Measurements from ENCODE around the gene CNPY4. TPM values are rescaled to one million over a fixed set of nuclear protein-coding genes. Genes with fewer than 3 reads are reported as not detected.
A peak's percentile ranks its signal among the peaks of the same experiment; 100 is the strongest.

Gene CNPY4
- total RNA-seq, 2 experiments from 2014 or later = 20.9 to 26.7 TPM

DNA sequence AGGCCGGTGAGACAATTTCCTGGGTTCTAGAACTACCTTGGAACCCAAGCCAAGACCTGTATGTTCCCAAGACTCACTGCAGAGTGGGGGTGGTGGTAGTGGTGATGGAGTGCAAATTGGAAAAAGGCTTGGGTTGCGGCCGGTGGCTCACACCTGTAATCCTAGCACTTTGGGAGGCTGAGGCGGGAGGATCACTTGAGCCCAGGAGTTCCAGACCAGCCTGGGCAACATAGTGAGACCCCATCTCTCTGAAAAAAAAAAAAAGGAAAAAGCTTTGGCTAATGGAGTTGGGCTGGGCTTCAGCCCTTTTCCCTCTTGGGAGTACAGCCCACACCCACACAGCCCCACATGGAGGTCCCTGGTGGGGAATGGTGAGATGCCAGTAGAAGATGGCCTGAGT, 13.9 kb upstream of the CNPY4 start:
- Histone ChIP-seq H3K4me3 (ENCODE audit: low read depth, low read length, poor library complexity, severe bottlenecking) (no peak overlapping the region), H3K4me1 (ENCODE audit: insufficient read depth, low read length, poor library complexity, severe bottlenecking) (peaks cover 13% of the 10 kb centered on the region), H3K4me2 (ENCODE audit: low read length) (no peak overlapping the region), H4K20me1 (ENCODE audit: insufficient read depth, low read length) (no peaks in the 10 kb centered on the region), H3K9me3 (ENCODE audit: low read length) (no peaks in the 10 kb centered on the region), H3K9me2 (ENCODE audit: insufficient read depth, low read length) (no peaks in the 10 kb centered on the region), H3K36me3 (ENCODE audit: insufficient read depth, low read length) (peaks cover 50% of the 10 kb centered on the region), H2AFZ (ENCODE audit: low read length) (no peak overlapping the region), H3K79me2 (ENCODE audit: insufficient read depth, low read depth, low read length) (peaks cover 16% of the 10 kb centered on the region), H3K27ac (ENCODE audit: low read depth, low read length, poor library complexity, severe bottlenecking) (no peak overlapping the region)
- ChIA-PET CTCF (ENCODE audit: unreplicated experiment) (no interaction called here), POLR2A (no interaction called here)
- no peak for DNase-seq (ENCODE audit: low spot score)
- no TSS peak for BruUV-seq (replicated peaks)
- intact Hi-C loops (cut with micrococcal nuclease; ENCODE audit: unreplicated experiment) = no loop called here
- no peak for TF ChIP-seq EZH2phosphoT487 (IDR thresholded peaks at IDR 0.05; ENCODE audit: borderline replicate concordance, low read depth, low read length)
- TF ChIP-seq, protein P1, sequence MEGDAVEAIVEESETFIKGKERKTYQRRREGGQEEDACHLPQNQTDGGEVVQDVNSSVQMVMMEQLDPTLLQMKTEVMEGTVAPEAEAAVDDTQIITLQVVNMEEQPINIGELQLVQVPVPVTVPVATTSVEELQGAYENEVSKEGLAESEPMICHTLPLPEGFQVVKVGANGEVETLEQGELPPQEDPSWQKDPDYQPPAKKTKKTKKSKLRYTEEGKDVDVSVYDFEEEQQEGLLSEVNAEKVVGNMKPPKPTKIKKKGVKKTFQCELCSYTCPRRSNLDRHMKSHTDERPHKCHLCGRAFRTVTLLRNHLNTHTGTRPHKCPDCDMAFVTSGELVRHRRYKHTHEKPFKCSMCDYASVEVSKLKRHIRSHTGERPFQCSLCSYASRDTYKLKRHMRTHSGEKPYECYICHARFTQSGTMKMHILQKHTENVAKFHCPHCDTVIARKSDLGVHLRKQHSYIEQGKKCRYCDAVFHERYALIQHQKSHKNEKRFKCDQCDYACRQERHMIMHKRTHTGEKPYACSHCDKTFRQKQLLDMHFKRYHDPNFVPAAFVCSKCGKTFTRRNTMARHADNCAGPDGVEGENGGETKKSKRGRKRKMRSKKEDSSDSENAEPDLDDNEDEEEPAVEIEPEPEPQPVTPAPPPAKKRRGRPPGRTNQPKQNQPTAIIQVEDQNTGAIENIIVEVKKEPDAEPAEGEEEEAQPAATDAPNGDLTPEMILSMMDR (conservative IDR thresholded peaks at IDR 0.05; ENCODE audit: low read length) = no peak

DNA sequence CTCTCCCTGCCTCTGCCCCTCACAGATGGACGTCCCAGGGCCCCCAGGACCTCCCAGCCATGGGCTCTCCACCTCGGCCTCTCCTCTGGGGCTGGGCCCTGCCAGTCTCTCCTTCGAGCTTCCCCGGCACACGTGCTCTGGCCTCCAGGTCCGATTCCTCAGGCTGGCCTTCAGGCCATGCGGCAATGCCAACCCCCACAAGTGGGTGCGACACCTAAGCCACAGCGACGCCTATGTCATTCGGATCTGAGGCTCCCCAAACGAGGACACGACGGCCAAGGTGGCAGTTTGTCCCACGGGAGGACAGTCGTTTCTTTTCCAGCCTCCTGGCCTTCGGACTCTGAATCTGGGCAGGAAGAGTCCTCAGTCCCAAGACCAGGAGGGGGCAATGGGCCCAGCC, 12.8 kb upstream of the CNPY4 start:
- Histone ChIP-seq H3K4me1 (ENCODE audit: insufficient read depth, low read length, poor library complexity, severe bottlenecking) (peaks cover 13% of the 10 kb centered on the region), H3K27ac (ENCODE audit: low read depth, low read length, poor library complexity, severe bottlenecking) (no peak overlapping the region), H3K9me2 (ENCODE audit: insufficient read depth, low read length) (no peaks in the 10 kb centered on the region), H2AFZ (ENCODE audit: low read length) (no peak overlapping the region), H3K36me3 (ENCODE audit: insufficient read depth, low read length) (peaks cover 57% of the 10 kb centered on the region), H3K9me3 (ENCODE audit: low read length) (no peaks in the 10 kb centered on the region), H4K20me1 (ENCODE audit: insufficient read depth, low read length) (no peaks in the 10 kb centered on the region), H3K4me3 (ENCODE audit: low read depth, low read length, poor library complexity, severe bottlenecking) (no peak overlapping the region), H3K79me2 (ENCODE audit: insufficient read depth, low read depth, low read length) (peaks cover 9% of the 10 kb centered on the region; the same call in 1 of the 2 replicates), H3K4me2 (ENCODE audit: low read length) (no peak overlapping the region)
- CTCF ChIA-PET (ENCODE audit: unreplicated experiment) = no interaction called here
- DNase-seq (ENCODE audit: low spot score) = no peak
- BruUV-seq (replicated peaks) = no TSS peak
- no peak for TF ChIP-seq EZH2phosphoT487 (IDR thresholded peaks at IDR 0.05; ENCODE audit: borderline replicate concordance, low read depth, low read length)
- TF ChIP-seq, protein P1 (conservative IDR thresholded peaks at IDR 0.05; ENCODE audit: low read length) = no peak
- POLR2A ChIA-PET = no interaction called here
- intact Hi-C loops (cut with micrococcal nuclease; ENCODE audit: unreplicated experiment) = no loop called here

DNA sequence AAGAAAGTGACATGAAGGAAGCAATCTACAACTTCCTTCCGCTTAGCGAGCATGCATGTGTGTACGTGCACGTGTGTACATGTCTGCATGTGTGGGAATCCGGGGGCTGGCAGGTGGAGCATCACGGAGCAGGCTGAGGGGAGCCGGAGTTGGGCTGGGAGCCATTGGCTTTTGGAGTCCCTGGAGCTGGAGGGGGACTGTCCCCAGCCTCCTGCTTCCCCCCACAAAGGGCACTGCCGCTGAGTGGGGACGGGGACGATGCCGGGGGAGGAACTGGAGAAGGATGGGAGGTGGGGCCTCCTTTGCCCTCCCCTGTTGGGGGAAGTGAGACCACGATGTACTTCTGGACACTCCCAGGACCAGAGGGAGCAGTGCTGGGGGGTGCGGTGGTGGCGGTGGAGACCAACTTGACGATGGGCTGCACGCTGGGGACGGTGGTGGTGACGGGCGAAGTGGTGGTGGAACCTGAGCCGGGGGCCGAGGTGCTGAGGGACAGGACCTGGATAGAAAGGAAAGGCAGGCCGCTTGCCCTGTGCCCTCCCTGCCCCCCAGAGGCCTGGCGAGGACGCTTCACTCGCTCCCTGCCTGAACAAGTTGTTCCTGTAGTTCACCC, 12.2 kb upstream of the CNPY4 start:
- DNase-seq (ENCODE audit: low spot score) = no peak
- H3K9me3 ChIP-seq (ENCODE audit: low read length) = no peaks in the 10 kb centered on the region
- H3K79me2 ChIP-seq (ENCODE audit: insufficient read depth, low read depth, low read length) = peaks cover 9% of the 10 kb centered on the region; the same call in 1 of the 2 replicates
- BruUV-seq (replicated peaks) = TSS peak; percentile 96
- CTCF ChIA-PET (ENCODE audit: unreplicated experiment) = no interaction called here
- POLR2A ChIA-PET = no interaction called here
- no peak overlapping the region for H2AFZ ChIP-seq (ENCODE audit: low read length)
- peaks cover 63% of the 10 kb centered on the region for H3K36me3 ChIP-seq (ENCODE audit: insufficient read depth, low read length)
- no peak overlapping the region for H3K4me2 ChIP-seq (ENCODE audit: low read length)
- no peak overlapping the region for H3K27ac ChIP-seq (ENCODE audit: low read depth, low read length, poor library complexity, severe bottlenecking)
- H3K9me2 ChIP-seq (ENCODE audit: insufficient read depth, low read length) = no peaks in the 10 kb centered on the region
- no peaks in the 10 kb centered on the region for H4K20me1 ChIP-seq (ENCODE audit: insufficient read depth, low read length)
- H3K4me1 ChIP-seq (ENCODE audit: insufficient read depth, low read length, poor library complexity, severe bottlenecking) = peaks cover 11% of the 10 kb centered on the region
- TF ChIP-seq, protein P1 (conservative IDR thresholded peaks at IDR 0.05; ENCODE audit: low read length) = no peak
- no peak for TF ChIP-seq EZH2phosphoT487 (IDR thresholded peaks at IDR 0.05; ENCODE audit: borderline replicate concordance, low read depth, low read length)
- intact Hi-C loops (cut with micrococcal nuclease; ENCODE audit: unreplicated experiment) = no loop called here
- H3K4me3 ChIP-seq (ENCODE audit: low read depth, low read length, poor library complexity, severe bottlenecking) = no peak overlapping the region

Data from OCI-LY7 (cell line).